Measurements from ENCODE around the gene CRACDL. TPM values are rescaled to one million over a fixed set of nuclear protein-coding genes. Genes with fewer than 3 reads are reported as not detected.

Gene CRACDL
- total RNA-seq, 3 donors from 2014 or later (not counting 1 experiment from before 2014, with no cell fraction given): 0.09 to 0.40 (median 0.11) TPM

DNA sequence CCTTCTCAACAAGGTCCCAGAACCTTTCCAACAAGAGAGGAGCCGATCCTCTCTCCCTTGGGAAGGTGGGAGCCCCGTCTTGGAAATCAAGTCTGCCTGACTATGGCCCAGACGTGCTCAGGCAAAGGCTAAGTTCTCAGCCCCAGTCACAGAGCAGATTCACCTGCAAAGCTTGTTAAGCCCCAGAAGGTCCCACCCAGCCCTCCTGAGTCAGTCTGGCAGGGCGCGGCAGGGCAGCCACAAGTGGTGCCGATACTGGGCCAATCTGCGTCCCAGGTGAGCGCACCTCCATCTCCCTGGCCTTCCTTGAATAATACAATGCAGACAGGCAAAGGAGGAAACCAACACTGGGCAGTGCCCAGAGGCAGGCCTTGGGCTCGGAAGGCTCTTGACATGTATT is 15.0 kb downstream of the CRACDL start:
- no peaks in the 10 kb centered on the region for H3K4me1 ChIP-seq (ENCODE audit: control insufficient read depth, insufficient read depth, low read length)
- TF ChIP-seq, protein P1, sequence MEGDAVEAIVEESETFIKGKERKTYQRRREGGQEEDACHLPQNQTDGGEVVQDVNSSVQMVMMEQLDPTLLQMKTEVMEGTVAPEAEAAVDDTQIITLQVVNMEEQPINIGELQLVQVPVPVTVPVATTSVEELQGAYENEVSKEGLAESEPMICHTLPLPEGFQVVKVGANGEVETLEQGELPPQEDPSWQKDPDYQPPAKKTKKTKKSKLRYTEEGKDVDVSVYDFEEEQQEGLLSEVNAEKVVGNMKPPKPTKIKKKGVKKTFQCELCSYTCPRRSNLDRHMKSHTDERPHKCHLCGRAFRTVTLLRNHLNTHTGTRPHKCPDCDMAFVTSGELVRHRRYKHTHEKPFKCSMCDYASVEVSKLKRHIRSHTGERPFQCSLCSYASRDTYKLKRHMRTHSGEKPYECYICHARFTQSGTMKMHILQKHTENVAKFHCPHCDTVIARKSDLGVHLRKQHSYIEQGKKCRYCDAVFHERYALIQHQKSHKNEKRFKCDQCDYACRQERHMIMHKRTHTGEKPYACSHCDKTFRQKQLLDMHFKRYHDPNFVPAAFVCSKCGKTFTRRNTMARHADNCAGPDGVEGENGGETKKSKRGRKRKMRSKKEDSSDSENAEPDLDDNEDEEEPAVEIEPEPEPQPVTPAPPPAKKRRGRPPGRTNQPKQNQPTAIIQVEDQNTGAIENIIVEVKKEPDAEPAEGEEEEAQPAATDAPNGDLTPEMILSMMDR (IDR thresholded peaks at IDR 0.05): no peak
- Mint-ChIP-seq H3K4me1 (no peaks in the 10 kb centered on the region), H3K27ac (no peak overlapping the region), H3K9me3 (no peaks in the 10 kb centered on the region), H3K4me3 (no peak overlapping the region), H3K27me3 (ENCODE audit: low read depth in 2 of 2) (peaks cover 27 to 29% of the 10 kb centered on the region in 2 donors), H3K36me3 (no peaks in the 10 kb centered on the region)
- ATAC-seq: no peak
- intact Hi-C loops (cut with micrococcal nuclease): no loop called here
- no peak overlapping the region for H3K4me3 ChIP-seq (ENCODE audit: low read length)
- WGBS (ENCODE audit: insufficient coverage): 73% methylated on average over 9 of the region's 9 CpGs
- peaks cover 3% of the 10 kb centered on the region for H3K9me3 ChIP-seq (ENCODE audit: control insufficient read depth, insufficient read depth, low read length)
- peaks cover 3% of the 10 kb centered on the region for H3K27me3 ChIP-seq (ENCODE audit: control insufficient read depth, insufficient read depth, low read length)
- H3K36me3 ChIP-seq (ENCODE audit: control insufficient read depth, insufficient read depth, low read length): no peaks in the 10 kb centered on the region
- DNase-seq: no peak
- H3K27ac ChIP-seq (ENCODE audit: low read length): no peak overlapping the region

DNA sequence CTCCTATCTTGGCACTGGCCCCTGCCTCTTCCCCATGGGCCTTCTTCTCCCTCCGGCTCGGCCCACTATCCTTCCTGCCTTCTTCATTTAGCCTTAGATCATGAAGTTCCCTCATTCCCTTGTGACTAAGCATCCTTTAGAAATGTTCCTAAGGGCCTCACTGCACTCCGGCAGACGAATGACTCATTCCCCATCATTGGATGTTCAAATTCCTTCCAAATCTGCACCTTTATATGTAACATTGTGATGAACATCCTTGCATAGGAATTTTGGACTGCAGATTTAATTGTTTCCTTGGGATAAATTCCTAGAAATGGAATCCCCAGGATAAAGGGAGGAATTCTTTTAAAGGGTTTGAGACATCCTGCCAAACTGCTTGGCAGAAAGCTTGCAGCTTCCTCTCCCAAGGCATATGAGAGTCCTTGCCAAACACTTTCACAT is 19.0 kb downstream of the CRACDL start:
- WGBS (ENCODE audit: insufficient coverage): 82% methylated on average over 3 of the region's 4 CpGs
- no peak for ATAC-seq
- no peaks in the 10 kb centered on the region for H3K9me3 ChIP-seq (ENCODE audit: control insufficient read depth, insufficient read depth, low read length)
- no peak for DNase-seq
- Mint-ChIP-seq H3K27ac (no peak overlapping the region), H3K36me3 (no peaks in the 10 kb centered on the region), H3K4me1 (peaks cover under 1 to 1% of the 10 kb centered on the region in 2 donors), H3K4me3 (no peak overlapping the region), H3K9me3 (no peaks in the 10 kb centered on the region), H3K27me3 (ENCODE audit: low read depth in 2 of 2) (peaks cover 36 to 62% of the 10 kb centered on the region in 2 donors)
- intact Hi-C loops (cut with micrococcal nuclease): no loop called here
- H3K27ac ChIP-seq (ENCODE audit: low read length): no peak overlapping the region
- H3K4me3 ChIP-seq (ENCODE audit: low read length): no peak overlapping the region
- peaks cover 14% of the 10 kb centered on the region for H3K27me3 ChIP-seq (ENCODE audit: control insufficient read depth, insufficient read depth, low read length)
- H3K36me3 ChIP-seq (ENCODE audit: control insufficient read depth, insufficient read depth, low read length): no peaks in the 10 kb centered on the region
- peaks cover 13% of the 10 kb centered on the region for H3K4me1 ChIP-seq (ENCODE audit: control insufficient read depth, insufficient read depth, low read length)
- TF ChIP-seq, protein P1 (IDR thresholded peaks at IDR 0.05): no peak

DNA sequence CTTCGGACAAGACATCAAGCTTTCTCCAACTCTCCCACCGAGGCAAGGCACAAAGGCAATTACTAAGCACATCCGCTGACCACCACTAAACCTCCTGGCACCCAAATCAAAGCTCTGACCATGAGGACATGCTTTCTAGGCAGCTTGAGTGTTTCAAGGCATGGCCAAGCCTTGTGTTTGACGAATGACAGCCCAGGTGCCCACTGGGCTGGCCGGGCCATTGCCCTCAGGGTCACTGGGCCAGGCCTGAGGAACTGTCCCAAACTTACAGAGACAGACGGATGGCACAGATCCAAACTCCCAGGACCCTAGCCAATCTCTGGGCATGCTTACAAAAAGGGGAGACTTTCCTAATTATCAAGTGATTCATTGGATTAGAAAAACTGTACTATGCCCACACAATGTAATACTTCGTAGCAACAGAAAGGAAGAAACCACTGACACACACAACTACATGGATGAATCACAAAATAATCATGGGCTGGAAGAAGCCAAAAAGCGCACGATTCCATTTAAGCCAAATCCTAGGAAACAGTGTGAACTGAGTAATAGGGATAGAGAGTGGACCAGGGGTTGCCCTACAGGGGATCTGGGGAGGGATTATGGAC is 20.2 kb downstream of the CRACDL start:
- TF ChIP-seq, protein P1 (IDR thresholded peaks at IDR 0.05): no peak
- Mint-ChIP-seq H3K36me3 (no peaks in the 10 kb centered on the region), H3K4me3 (no peak overlapping the region), H3K9me3 (no peaks in the 10 kb centered on the region), H3K27ac (no peak overlapping the region), H3K4me1 (peaks cover 5 to 8% of the 10 kb centered on the region in 2 donors), H3K27me3 (ENCODE audit: low read depth in 2 of 2) (peaks cover 36 to 65% of the 10 kb centered on the region in 2 donors)
- H3K9me3 ChIP-seq (ENCODE audit: control insufficient read depth, insufficient read depth, low read length): no peaks in the 10 kb centered on the region
- peaks cover 16% of the 10 kb centered on the region for H3K27me3 ChIP-seq (ENCODE audit: control insufficient read depth, insufficient read depth, low read length)
- ATAC-seq: no peak
- WGBS (ENCODE audit: insufficient coverage): 86% methylated on average over 8 of the region's 9 CpGs
- DNase-seq: no peak
- H3K27ac ChIP-seq (ENCODE audit: low read length): no peak overlapping the region
- intact Hi-C loops (cut with micrococcal nuclease): no loop called here
- H3K36me3 ChIP-seq (ENCODE audit: control insufficient read depth, insufficient read depth, low read length): no peaks in the 10 kb centered on the region
- peaks cover 25% of the 10 kb centered on the region for H3K4me1 ChIP-seq (ENCODE audit: control insufficient read depth, insufficient read depth, low read length)
- no peak overlapping the region for H3K4me3 ChIP-seq (ENCODE audit: low read length)

Measured in natural killer cell (primary cell).